Karpas-422 (cell line): ENCODE measurements around the gene KCNAB2. TPM values are rescaled to one million over a fixed set of nuclear protein-coding genes. Genes with fewer than 3 reads are reported as not detected.

ENCODE experiments used
- DNase-seq: peaks from one replicate; pipeline ENCODE4 v3.0.0-alpha.2; 2015
- H2AFZ ChIP-seq: fragments of 200-600 bp; sonication (generic); 2 replicates; pipeline ENCODE4 v1.6.1; 2014; ENCODE audit warnings: antibody characterized with exemption, low read length, mixed read lengths
- H3K27ac ChIP-seq: fragments of 200-600 bp; sonication (generic); 2 replicates; pipeline ENCODE4 v1.5.1; 2014; ENCODE audit warnings: mild to moderate bottlenecking, low read length, moderate library complexity
- H3K27me3 ChIP-seq: fragments of 200-600 bp; sonication (generic); 2 replicates; pipeline ENCODE4 v1.6.1; 2014; ENCODE audit warnings: low read length, mixed read lengths
- H3K36me3 ChIP-seq: fragments of 200-600 bp; sonication (generic); 2 replicates; pipeline ENCODE4 v1.6.1; 2014; ENCODE audit warnings: low read length, mixed read lengths; ENCODE audit not compliant: insufficient read depth
- H3K4me1 ChIP-seq: fragments of 200-600 bp; sonication (generic); 2 replicates; pipeline ENCODE4 v1.6.1; 2014; ENCODE audit warnings: mild to moderate bottlenecking, low read length, mixed read lengths
- H3K4me2 ChIP-seq: fragments of 200-600 bp; sonication (generic); 2 replicates; pipeline ENCODE4 v1.6.1; 2014; ENCODE audit warnings: low read length, low read depth, mild to moderate bottlenecking; ENCODE audit not compliant: poor library complexity, severe bottlenecking
- H3K4me3 ChIP-seq: fragments of 200-600 bp; sonication (generic); 2 replicates; pipeline ENCODE4 v1.5.1; 2014; ENCODE audit warnings: mild to moderate bottlenecking, antibody characterized with exemption, low read length, mixed read lengths
- H3K79me2 ChIP-seq: fragments of 200-600 bp; sonication (generic); 2 replicates; pipeline ENCODE4 v1.6.1; 2014; ENCODE audit warnings: mild to moderate bottlenecking, low read length, mixed read lengths
- H3K9ac ChIP-seq: fragments of 200-600 bp; sonication (generic); 2 replicates; pipeline ENCODE4 v1.6.0; 2014; ENCODE audit warnings: low read length
- H3K9me2 ChIP-seq: fragments of 200-600 bp; sonication (generic), shearing (Covaris generic); replicated peaks from 2 replicates; pipeline ENCODE4 v1.6.0; 2014; ENCODE audit warnings: mild to moderate bottlenecking, low read length, moderate library complexity; ENCODE audit not compliant: insufficient read depth
- H3K9me3 ChIP-seq: fragments of 300-700, 200-600 bp; sonication (generic); 2 replicates; pipeline ENCODE4 v1.6.1; 2014; ENCODE audit warnings: low read length, mixed read lengths
- H4K20me1 ChIP-seq: fragments of 200-600 bp; sonication (generic); 2 replicates; pipeline ENCODE4 v1.6.1; 2014; ENCODE audit warnings: mild to moderate bottlenecking, antibody characterized with exemption, low read length, low read depth; ENCODE audit not compliant: insufficient read depth
- total RNA-seq: library from RNA; depleted of rRNA; stranded (reverse); fragments of >200 nt; shearing (Covaris generic); gene quantifications from 2 replicates; pipeline ENCODE4 v1.2.3, GENCODE V29; 2014; ENCODE audit warnings: low replicate concordance

The KCNAB2 gene
- total RNA-seq, 1 experiment from 2014 or later: 27.3 TPM

DNA sequence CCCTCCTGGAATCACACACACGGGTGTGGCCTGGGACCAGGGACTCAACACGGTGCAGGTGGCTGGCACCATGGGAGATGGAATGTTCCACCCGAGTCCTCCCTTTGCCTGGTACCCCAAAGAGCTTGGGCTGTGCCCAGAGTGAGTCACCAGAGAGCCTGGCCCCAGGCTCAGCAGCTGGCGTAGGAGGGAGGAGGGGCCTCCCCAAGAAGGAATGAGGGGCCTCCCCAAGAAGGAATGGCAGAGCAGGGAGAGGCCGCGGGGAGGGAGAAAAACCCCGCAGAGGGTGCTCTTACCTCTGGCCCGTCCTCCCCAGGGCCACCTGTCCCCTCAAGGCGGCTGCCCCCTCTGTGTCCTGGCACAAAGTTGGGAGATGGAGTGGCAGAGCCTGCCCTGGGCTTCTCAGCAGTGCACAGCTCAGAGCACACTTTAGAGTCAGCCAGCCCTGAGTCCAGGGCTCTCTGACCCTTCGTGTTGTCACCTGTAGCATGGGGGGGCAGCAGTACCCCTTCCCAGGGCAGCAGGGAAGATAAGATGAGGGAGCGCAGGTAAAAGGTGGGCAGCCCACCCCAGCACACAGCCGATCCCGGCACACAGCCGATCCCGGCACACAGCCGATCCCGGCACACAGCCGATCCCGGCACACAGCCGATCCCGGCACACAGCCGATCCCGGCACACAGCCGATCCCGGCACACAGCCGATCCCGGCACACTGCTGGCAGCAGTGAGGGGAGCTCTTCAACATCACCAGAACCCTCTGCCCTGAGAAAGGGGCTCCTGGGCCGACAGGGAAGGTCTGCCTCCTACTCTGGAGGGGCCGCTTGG, 20.2 kb upstream of the KCNAB2 start:
- peak overlapping the region; percentile 73 for H3K4me3 ChIP-seq
- peaks cover 37% of the 10 kb centered on the region for H3K79me2 ChIP-seq
- no peaks in the 10 kb centered on the region for H3K27me3 ChIP-seq
- no peaks in the 10 kb centered on the region for H3K36me3 ChIP-seq
- no peaks in the 10 kb centered on the region for H3K9me3 ChIP-seq
- peaks cover 16% of the 10 kb centered on the region; the same call in 1 of the 2 replicates for H4K20me1 ChIP-seq
- H3K9me2 ChIP-seq: no peaks in the 10 kb centered on the region
- peak overlapping the region; percentile 89 for H3K4me2 ChIP-seq
- H3K9ac ChIP-seq: peak overlapping the region; percentile 81
- H3K27ac ChIP-seq: no peak overlapping the region
- peak overlapping the region; percentile 60; the same call in 1 of the 2 replicates for H2AFZ ChIP-seq
- no peak for DNase-seq
- peaks cover 49% of the 10 kb centered on the region for H3K4me1 ChIP-seq

DNA sequence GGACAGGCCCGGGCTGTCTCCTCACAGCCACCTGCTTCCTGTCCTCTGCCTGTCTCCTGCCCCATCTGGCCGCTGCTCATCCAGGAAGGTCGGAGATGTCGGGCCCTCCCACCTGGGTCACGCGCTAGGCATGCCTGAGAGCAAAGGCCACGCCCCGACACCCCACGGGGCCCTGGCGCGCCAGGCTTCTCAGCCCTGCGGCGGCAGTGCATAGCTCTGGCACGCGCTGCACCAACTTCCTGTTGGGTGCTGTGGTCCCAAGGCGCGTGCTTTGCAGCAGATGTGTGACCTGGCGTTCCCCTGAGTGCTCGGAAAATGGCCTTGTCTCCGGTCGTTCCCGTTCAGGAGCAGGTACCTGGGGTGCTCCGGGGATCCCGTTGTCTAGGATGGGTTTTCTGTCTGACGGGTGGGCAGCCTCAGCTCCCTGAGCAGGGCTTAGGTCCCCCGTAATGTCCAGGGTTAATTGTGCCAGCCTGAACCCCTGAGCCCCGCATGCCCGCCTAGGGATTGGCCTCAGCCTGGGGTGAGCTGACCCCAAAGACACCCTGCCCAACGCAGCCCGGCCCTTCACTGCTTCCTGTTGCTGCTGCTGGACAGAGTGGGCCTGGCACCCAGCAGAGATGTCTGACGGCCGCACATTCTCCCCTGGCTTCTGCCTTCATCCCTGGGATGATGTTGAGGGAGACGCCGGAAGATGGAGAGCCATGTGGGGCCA, 19.4 kb upstream of the KCNAB2 start:
- Histone ChIP-seq H3K4me3 (peak overlapping the region; percentile 73), H3K9me3 (no peaks in the 10 kb centered on the region), H3K9ac (peak overlapping the region; percentile 81), H3K36me3 (no peaks in the 10 kb centered on the region), H3K27me3 (no peaks in the 10 kb centered on the region), H3K9me2 (no peaks in the 10 kb centered on the region), H3K4me2 (peak overlapping the region; percentile 89), H3K79me2 (peaks cover 45% of the 10 kb centered on the region), H3K27ac (peak overlapping the region; percentile 31; the same call in 1 of the 2 replicates), H2AFZ (peak overlapping the region; percentile 60; the same call in 1 of the 2 replicates), H3K4me1 (peaks cover 55% of the 10 kb centered on the region), H4K20me1 (peaks cover 19% of the 10 kb centered on the region; the same call in 1 of the 2 replicates)
- DNase-seq: peak; percentile 97

DNA sequence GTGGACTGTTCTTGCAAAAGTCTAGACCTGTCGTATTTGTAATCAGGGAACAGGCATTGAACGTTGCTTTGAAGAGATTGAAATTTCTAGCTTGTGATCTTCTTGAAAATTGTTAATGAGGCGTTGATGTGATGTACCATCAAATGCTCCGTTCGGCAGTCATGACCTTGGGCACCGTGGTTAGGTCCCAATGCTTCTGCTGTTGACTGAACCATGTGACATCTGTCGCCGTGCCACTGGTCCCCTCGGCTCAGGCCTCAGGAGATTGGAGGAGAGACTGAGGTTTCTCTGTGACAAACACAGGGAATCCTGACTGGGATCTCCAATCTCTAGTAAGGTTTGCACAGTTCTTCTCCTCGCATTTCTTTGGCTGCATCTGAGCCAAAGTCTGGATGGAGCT, 18.1 kb upstream of the KCNAB2 start:
- Histone ChIP-seq H3K9me3 (no peaks in the 10 kb centered on the region), H3K79me2 (peaks cover 50% of the 10 kb centered on the region), H3K4me2 (peak overlapping the region; percentile 89), H3K27me3 (no peaks in the 10 kb centered on the region), H3K36me3 (no peaks in the 10 kb centered on the region), H3K27ac (no peak overlapping the region), H3K4me1 (peaks cover 55% of the 10 kb centered on the region), H3K4me3 (peak overlapping the region; percentile 73), H2AFZ (no peak overlapping the region), H4K20me1 (peaks cover 20% of the 10 kb centered on the region; the same call in 1 of the 2 replicates), H3K9ac (peak overlapping the region; percentile 81), H3K9me2 (no peaks in the 10 kb centered on the region)
- no peak for DNase-seq

DNA sequence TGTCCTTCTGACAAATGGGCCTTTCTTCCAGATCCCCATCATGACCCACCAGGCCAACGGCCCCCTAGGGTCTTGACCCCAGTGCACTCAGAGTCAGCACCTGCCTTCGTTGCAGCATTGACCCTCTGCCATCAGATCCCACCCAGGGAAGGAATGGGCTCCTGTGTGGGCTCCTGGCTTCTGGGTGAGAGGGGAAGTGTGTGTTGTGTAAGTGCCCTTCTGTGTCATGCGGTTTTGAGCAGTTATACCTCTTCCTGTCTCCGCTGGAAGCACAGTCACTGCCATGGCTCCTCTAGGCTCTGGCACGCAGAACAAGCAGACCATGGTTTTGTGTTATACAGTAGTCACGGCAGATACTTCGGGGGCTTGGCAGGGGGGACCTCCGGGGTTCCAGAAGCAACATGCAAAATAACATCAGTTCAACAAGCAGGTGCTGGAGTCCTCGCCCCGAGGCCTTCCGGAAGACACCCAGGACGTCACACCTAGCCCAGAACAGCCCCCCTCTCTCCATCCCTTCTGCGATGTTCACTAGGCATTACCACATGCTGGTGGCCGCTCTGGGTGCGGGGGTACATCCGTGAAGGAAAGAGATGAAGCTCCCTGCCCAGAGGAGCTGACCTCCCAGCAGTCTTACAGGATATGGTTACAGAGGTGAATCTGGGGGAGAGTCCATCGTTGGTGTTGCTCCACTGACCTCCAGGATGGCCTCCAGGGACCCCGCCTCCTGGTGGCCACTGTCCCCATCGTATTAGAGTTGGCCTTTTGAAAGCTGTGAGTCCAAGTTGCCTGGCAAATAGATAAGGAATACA, 17.4 kb upstream of the KCNAB2 start:
- no peaks in the 10 kb centered on the region for H3K27me3 ChIP-seq
- H3K4me1 ChIP-seq: peaks cover 53% of the 10 kb centered on the region
- H3K27ac ChIP-seq: no peak overlapping the region
- no peaks in the 10 kb centered on the region for H3K9me3 ChIP-seq
- H3K79me2 ChIP-seq: peaks cover 57% of the 10 kb centered on the region
- H4K20me1 ChIP-seq: peaks cover 19% of the 10 kb centered on the region; the same call in 1 of the 2 replicates
- H3K4me2 ChIP-seq: peak overlapping the region; percentile 89
- DNase-seq: no peak
- peak overlapping the region; percentile 73; the same call in 1 of the 2 replicates for H3K4me3 ChIP-seq
- H3K36me3 ChIP-seq: no peaks in the 10 kb centered on the region
- H3K9me2 ChIP-seq: no peaks in the 10 kb centered on the region
- H2AFZ ChIP-seq: no peak overlapping the region
- H3K9ac ChIP-seq: peak overlapping the region; percentile 81

DNA sequence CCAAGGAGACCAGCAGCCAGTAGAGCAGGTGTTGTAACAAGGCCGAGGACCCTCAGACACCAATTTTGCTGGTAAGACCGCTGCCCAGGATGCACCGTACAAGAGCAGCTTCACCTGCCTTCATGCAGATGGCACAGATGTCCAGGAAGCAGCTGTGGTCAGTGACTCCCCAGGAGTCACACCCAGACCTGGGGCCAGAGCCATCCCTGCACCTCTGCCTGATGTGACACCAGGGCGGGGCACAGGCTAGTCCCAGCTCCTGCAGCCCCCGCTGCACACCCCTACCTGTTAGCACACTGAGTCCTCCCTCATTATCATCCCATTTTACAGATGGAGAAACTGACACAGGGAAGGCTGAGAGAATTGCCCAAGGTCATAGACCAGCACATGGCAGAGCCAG, 16.3 kb upstream of the KCNAB2 start:
- DNase-seq: no peak
- Histone ChIP-seq H2AFZ (no peak overlapping the region), H3K9me3 (no peaks in the 10 kb centered on the region), H3K79me2 (peaks cover 67% of the 10 kb centered on the region), H3K9ac (no peak overlapping the region), H3K4me1 (peaks cover 48% of the 10 kb centered on the region), H3K36me3 (no peaks in the 10 kb centered on the region), H3K4me3 (no peak overlapping the region), H3K9me2 (no peaks in the 10 kb centered on the region), H3K27me3 (no peaks in the 10 kb centered on the region), H3K27ac (no peak overlapping the region), H4K20me1 (peaks cover 26% of the 10 kb centered on the region; the same call in 1 of the 2 replicates), H3K4me2 (no peak overlapping the region)

DNA sequence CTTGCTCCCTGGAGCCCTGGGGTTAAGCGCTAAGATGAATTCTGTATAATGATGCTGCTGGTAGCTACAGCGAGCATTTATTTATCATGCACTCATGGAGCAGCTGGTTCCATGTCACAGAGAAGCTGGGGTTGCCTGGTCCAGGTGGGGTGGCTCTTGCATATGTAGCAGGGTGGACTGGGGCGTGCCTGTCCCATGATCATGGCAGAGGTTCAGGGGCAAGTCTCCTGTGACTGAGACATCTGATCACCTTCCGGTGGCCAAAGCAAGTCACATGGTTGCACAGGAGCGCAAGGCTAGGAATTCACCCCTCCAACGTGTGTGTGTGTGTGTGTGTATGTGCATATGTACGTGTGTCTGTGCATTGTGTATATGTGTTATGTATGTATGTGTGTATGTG, 15.6 kb upstream of the KCNAB2 start:
- Histone ChIP-seq H3K9ac (no peak overlapping the region), H3K27ac (no peak overlapping the region), H3K4me3 (no peak overlapping the region), H3K36me3 (no peaks in the 10 kb centered on the region), H3K4me2 (no peak overlapping the region), H3K79me2 (peaks cover 74% of the 10 kb centered on the region), H3K4me1 (peaks cover 45% of the 10 kb centered on the region), H2AFZ (no peak overlapping the region), H3K27me3 (no peaks in the 10 kb centered on the region), H4K20me1 (peaks cover 33% of the 10 kb centered on the region; the same call in 1 of the 2 replicates), H3K9me3 (no peaks in the 10 kb centered on the region), H3K9me2 (no peaks in the 10 kb centered on the region)
- no peak for DNase-seq

DNA sequence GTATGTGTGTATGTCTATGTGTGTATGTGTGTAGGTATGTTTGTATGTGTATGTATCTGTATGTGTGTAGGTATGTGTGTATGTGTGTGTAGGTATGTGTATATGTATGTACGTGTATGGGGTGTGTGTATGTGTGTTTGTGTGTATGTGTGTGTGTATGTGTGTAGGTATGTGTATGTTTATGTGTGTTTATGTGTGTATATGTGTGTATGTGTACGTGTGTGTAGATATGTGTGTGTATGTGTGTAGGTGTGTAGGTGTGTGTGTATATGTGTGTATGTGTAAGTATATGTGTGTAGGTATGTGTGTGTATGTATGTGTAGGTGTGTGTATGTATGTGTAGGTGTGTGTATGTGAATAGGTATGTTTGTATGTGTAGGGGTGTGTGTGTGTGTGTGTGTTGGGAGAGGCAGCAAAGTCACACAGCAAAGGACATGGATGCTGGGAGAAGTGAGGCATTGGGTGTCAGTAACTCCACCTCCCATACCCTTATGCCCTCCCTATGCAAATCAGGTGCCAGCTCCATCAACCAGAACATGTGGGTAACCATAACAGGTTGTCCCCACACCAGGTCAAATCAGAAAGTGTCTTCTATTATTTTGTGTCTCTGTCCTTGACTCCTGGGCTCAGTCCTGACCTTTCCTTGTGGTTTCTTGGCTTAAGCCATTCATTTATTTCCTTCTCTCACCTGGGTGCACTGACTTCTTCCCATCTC, 15.0 kb upstream of the KCNAB2 start:
- H3K4me2 ChIP-seq: no peak overlapping the region
- no peaks in the 10 kb centered on the region for H3K36me3 ChIP-seq
- peaks cover 76% of the 10 kb centered on the region for H3K79me2 ChIP-seq
- H3K27me3 ChIP-seq: no peaks in the 10 kb centered on the region
- peaks cover 33% of the 10 kb centered on the region; the same call in 1 of the 2 replicates for H4K20me1 ChIP-seq
- H3K27ac ChIP-seq: no peak overlapping the region
- no peak overlapping the region for H2AFZ ChIP-seq
- DNase-seq: peak; percentile 56
- no peaks in the 10 kb centered on the region for H3K9me2 ChIP-seq
- H3K9me3 ChIP-seq: no peaks in the 10 kb centered on the region
- no peak overlapping the region for H3K9ac ChIP-seq
- no peak overlapping the region for H3K4me3 ChIP-seq
- peaks cover 39% of the 10 kb centered on the region for H3K4me1 ChIP-seq
